Prostate gland (tissue), 2 donors: ENCODE data around the gene EFCAB5.

Experiments
- POLR2AphosphoS5 ChIP-seq: sonication (generic); formaldehyde crosslinking; IDR thresholded peaks from one replicate; pipeline ENCODE4 v1.6.1; 2017; ENCODE audit warnings: antibody characterized with exemption
- TF ChIP-seq, protein P1 (sequence below), 4 experiments: fragments of 200-600 bp in 2 of 4; fragments of 450-650 bp in 2 of 4; sonication (generic) in 2 of 4; IDR thresholded peaks; 1 replicate in 3 of 4; 2 replicates in 1 of 4; pipeline ENCODE4 v1.5.1; 2016 to 2019; ENCODE audit warnings: antibody characterized with exemption in 4 of 4, mild to moderate bottlenecking in 2 of 4, moderate library complexity in 2 of 4

DNA sequence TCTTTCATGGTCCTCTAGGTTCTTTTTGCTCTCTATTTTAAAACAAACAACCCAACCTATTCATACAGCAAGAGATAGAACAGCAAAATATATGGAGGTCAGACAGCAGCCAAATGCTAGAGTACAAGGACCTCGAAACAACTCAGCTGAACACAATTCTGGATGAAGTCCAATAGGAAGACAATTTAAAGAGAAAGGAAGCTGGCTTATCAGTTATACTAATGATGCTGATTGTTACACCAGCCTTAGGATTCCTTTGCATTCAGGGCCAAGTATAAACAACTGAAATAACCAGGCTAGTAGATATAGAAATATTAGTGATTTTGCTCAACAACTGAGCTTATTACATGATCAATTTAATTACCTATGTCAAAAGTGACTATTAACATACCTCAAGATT, 13.9 kb upstream of the EFCAB5 start:
- TF ChIP-seq POLR2AphosphoS5 = no peak
- TF ChIP-seq, protein P1, sequence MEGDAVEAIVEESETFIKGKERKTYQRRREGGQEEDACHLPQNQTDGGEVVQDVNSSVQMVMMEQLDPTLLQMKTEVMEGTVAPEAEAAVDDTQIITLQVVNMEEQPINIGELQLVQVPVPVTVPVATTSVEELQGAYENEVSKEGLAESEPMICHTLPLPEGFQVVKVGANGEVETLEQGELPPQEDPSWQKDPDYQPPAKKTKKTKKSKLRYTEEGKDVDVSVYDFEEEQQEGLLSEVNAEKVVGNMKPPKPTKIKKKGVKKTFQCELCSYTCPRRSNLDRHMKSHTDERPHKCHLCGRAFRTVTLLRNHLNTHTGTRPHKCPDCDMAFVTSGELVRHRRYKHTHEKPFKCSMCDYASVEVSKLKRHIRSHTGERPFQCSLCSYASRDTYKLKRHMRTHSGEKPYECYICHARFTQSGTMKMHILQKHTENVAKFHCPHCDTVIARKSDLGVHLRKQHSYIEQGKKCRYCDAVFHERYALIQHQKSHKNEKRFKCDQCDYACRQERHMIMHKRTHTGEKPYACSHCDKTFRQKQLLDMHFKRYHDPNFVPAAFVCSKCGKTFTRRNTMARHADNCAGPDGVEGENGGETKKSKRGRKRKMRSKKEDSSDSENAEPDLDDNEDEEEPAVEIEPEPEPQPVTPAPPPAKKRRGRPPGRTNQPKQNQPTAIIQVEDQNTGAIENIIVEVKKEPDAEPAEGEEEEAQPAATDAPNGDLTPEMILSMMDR (IDR thresholded peaks at IDR 0.05) = no peak
